ENCODE measurements around the gene TEX13D. TPM values are rescaled to one million over a fixed set of nuclear protein-coding genes. Genes with fewer than 3 reads are reported as not detected.

The TEX13D gene
- total and polyA plus RNA-seq, 4 donors = 0.04 TPM; not detected in 3

DNA sequence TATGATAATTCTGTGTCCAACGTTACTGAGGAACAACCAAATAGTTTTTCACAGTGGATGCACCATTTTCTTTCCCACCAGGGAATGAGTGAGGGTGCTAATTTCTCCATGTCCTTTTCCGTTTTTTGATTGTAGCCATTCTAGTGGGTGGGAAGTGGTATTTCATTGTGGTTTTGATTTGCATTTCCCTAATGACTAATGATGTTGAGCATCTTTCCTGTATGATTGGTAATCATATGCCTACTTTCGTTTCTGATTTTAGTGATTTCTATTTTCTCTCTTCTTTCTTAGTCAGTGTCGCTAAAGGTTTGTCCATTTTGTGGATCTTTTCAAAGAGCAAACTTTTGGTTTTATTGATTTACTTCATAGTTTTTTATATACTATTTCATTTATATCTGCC is 32.1 kb upstream of the TEX13D start:
- Histone ChIP-seq H3K4me1 (ENCODE audit: control insufficient read depth in 5 of 5, insufficient read depth in 5 of 5, low read length in 5 of 5) (no peaks in the 10 kb centered on the region), H3K4me3 (no peak overlapping the region), H3K9me3 (ENCODE audit: control insufficient read depth in 4 of 4, insufficient read depth in 3 of 4, low read length in 3 of 4) (peaks cover 0 to 2% (median 0%) of the 10 kb centered on the region in 4 donors), H3K36me3 (ENCODE audit: control insufficient read depth in 4 of 4, insufficient read depth in 4 of 4, low read length in 4 of 4) (no peaks in the 10 kb centered on the region), H3K9ac (ENCODE audit: insufficient read depth in 1 of 2, low read length in 2 of 2) (no peak overlapping the region), H3K27ac (ENCODE audit: low read depth in 1 of 2, low read length in 1 of 2) (no peak overlapping the region), H3K27me3 (ENCODE audit: control insufficient read depth in 3 of 3, insufficient read depth in 3 of 3, low read length in 2 of 3) (no peaks in the 10 kb centered on the region)
- 57 to 61% methylated on average over 4 of the region's 4 CpGs for WGBS, 2 donors
- ATAC-seq (ENCODE audit: insufficient read depth, low FRiP score) = no peak
- TF ChIP-seq CTCF (IDR thresholded peaks at IDR 0.05; ENCODE audit: control extremely low read depth, extremely low read depth) = no peak
- no peak for DNase-seq

- H3K36me3 ChIP-seq (ENCODE audit: control insufficient read depth in 4 of 4, insufficient read depth in 4 of 4, low read length in 4 of 4) = no peaks in the 10 kb centered on the region
- no peak overlapping the region for H3K4me3 ChIP-seq
- DNase-seq = no peak
- H3K4me1 ChIP-seq (ENCODE audit: control insufficient read depth in 5 of 5, insufficient read depth in 5 of 5, low read length in 5 of 5) = no peaks in the 10 kb centered on the region
- H3K27me3 ChIP-seq (ENCODE audit: control insufficient read depth in 3 of 3, insufficient read depth in 3 of 3, low read length in 2 of 3) = no peaks in the 10 kb centered on the region
- no peak for ATAC-seq (ENCODE audit: insufficient read depth, low FRiP score)
- H3K9ac ChIP-seq (ENCODE audit: insufficient read depth in 1 of 2, low read length in 2 of 2) = no peak overlapping the region
- 73 to 82% methylated on average over 2 of the region's 2 CpGs for WGBS, 2 donors
- H3K27ac ChIP-seq (ENCODE audit: low read depth in 1 of 2, low read length in 1 of 2) = no peak overlapping the region
- TF ChIP-seq CTCF (IDR thresholded peaks at IDR 0.05; ENCODE audit: control extremely low read depth, extremely low read depth) = no peak
- H3K9me3 ChIP-seq (ENCODE audit: control insufficient read depth in 4 of 4, insufficient read depth in 3 of 4, low read length in 3 of 4) = no peaks in the 10 kb centered on the region
Observed at GRCh38 chrX:124307253-124307907, 25.1 kb upstream of the TEX13D start.

- ATAC-seq (ENCODE audit: insufficient read depth, low FRiP score) = no peak
- no peak for TF ChIP-seq CTCF (IDR thresholded peaks at IDR 0.05; ENCODE audit: control extremely low read depth, extremely low read depth)
- Histone ChIP-seq H3K4me3 (no peak overlapping the region), H3K4me1 (ENCODE audit: control insufficient read depth in 5 of 5, insufficient read depth in 5 of 5, low read length in 5 of 5) (no peaks in the 10 kb centered on the region), H3K27ac (ENCODE audit: low read depth in 1 of 2, low read length in 1 of 2) (no peak overlapping the region), H3K9ac (ENCODE audit: insufficient read depth in 1 of 2, low read length in 2 of 2) (no peak overlapping the region), H3K36me3 (ENCODE audit: control insufficient read depth in 4 of 4, insufficient read depth in 4 of 4, low read length in 4 of 4) (no peaks in the 10 kb centered on the region), H3K9me3 (ENCODE audit: control insufficient read depth in 4 of 4, insufficient read depth in 3 of 4, low read length in 3 of 4) (no peaks in the 10 kb centered on the region), H3K27me3 (ENCODE audit: control insufficient read depth in 3 of 3, insufficient read depth in 3 of 3, low read length in 2 of 3) (peaks cover 0 to 2% (median 0%) of the 10 kb centered on the region in 3 donors)
- no peak for DNase-seq
- WGBS, 2 donors = 75 to 83% methylated on average over 1 of the region's 1 CpG
Observed at GRCh38 chrX:124325732-124326131, 6.7 kb upstream of the TEX13D start.

- DNase-seq (no peak), ATAC-seq (ENCODE audit: insufficient read depth, low FRiP score) (no peak)
- Histone ChIP-seq H3K4me1 (ENCODE audit: control insufficient read depth in 5 of 5, insufficient read depth in 5 of 5, low read length in 5 of 5) (no peaks in the 10 kb centered on the region), H3K27me3 (ENCODE audit: control insufficient read depth in 3 of 3, insufficient read depth in 3 of 3, low read length in 2 of 3) (no peaks in the 10 kb centered on the region), H3K36me3 (ENCODE audit: control insufficient read depth in 4 of 4, insufficient read depth in 4 of 4, low read length in 4 of 4) (no peaks in the 10 kb centered on the region), H3K4me3 (no peak overlapping the region), H3K9ac (ENCODE audit: insufficient read depth in 1 of 2, low read length in 2 of 2) (no peak overlapping the region), H3K9me3 (ENCODE audit: control insufficient read depth in 4 of 4, insufficient read depth in 3 of 4, low read length in 3 of 4) (no peaks in the 10 kb centered on the region), H3K27ac (ENCODE audit: low read depth in 1 of 2, low read length in 1 of 2) (no peak overlapping the region)
- 81 to 94% methylated on average over 1 of the region's 1 CpG for WGBS, 2 donors
- TF ChIP-seq CTCF (IDR thresholded peaks at IDR 0.05; ENCODE audit: control extremely low read depth, extremely low read depth) = no peak
Observed at GRCh38 chrX:124328765-124329164, 3.7 kb upstream of the TEX13D start.

Measured in lung (tissue), 12 donors.